ENCODE measurements around the gene LLGL2. TPM values are rescaled to one million over a fixed set of nuclear protein-coding genes. Genes with fewer than 3 reads are reported as not detected.

LLGL2 gene
- total and polyA plus RNA-seq, 10 donors, result 28.6 to 153 (median 80.0) TPM

- Histone ChIP-seq H3K9me3 (no peaks in the 10 kb centered on the region), H3K27me3 (replicated peaks in 1 of 7) (no peaks in the 10 kb centered on the region), H3K36me3 (peaks cover 0 to 95% (median 39%) of the 10 kb centered on the region in 6 donors), H3K27ac (peak overlapping the region in 6 of 8 donors; percentile 61 to 92 (median 80)), H3K4me1 (peaks cover 0 to 37% (median 22%) of the 10 kb centered on the region in 6 donors), H3K4me3 (no peak overlapping the region)
- intact Hi-C loops (cut with DNase I; ENCODE audit: low total_unique reads), result no loop called here
- WGBS, 5 donors, result 88 to 94% (median 93%) methylated on average over 20 to 35 of the region's 35 CpGs
- TF ChIP-seq, protein P1, sequence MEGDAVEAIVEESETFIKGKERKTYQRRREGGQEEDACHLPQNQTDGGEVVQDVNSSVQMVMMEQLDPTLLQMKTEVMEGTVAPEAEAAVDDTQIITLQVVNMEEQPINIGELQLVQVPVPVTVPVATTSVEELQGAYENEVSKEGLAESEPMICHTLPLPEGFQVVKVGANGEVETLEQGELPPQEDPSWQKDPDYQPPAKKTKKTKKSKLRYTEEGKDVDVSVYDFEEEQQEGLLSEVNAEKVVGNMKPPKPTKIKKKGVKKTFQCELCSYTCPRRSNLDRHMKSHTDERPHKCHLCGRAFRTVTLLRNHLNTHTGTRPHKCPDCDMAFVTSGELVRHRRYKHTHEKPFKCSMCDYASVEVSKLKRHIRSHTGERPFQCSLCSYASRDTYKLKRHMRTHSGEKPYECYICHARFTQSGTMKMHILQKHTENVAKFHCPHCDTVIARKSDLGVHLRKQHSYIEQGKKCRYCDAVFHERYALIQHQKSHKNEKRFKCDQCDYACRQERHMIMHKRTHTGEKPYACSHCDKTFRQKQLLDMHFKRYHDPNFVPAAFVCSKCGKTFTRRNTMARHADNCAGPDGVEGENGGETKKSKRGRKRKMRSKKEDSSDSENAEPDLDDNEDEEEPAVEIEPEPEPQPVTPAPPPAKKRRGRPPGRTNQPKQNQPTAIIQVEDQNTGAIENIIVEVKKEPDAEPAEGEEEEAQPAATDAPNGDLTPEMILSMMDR (IDR thresholded peaks at IDR 0.05 in 8 of 11, conservative IDR thresholded peaks at IDR 0.05 in 3 of 11), result no peak
- TF ChIP-seq POLR2AphosphoS5 (IDR thresholded peaks at IDR 0.05), result peak in 1 of 3 donors; percentile 11
- TF ChIP-seq POLR2A (IDR thresholded peaks at IDR 0.05), result no peak
- DNase-seq, result no peak
Measured at GRCh38 chr17:75570034-75570676, 44.7 kb downstream of the LLGL2 start.

GRCh38 chr17:75570772-75571171, 45.3 kb downstream of the LLGL2 start:
- DNase-seq, result no peak
- H3K36me3 ChIP-seq, result peaks cover 0 to 91% (median 32%) of the 10 kb centered on the region in 6 donors

DNA sequence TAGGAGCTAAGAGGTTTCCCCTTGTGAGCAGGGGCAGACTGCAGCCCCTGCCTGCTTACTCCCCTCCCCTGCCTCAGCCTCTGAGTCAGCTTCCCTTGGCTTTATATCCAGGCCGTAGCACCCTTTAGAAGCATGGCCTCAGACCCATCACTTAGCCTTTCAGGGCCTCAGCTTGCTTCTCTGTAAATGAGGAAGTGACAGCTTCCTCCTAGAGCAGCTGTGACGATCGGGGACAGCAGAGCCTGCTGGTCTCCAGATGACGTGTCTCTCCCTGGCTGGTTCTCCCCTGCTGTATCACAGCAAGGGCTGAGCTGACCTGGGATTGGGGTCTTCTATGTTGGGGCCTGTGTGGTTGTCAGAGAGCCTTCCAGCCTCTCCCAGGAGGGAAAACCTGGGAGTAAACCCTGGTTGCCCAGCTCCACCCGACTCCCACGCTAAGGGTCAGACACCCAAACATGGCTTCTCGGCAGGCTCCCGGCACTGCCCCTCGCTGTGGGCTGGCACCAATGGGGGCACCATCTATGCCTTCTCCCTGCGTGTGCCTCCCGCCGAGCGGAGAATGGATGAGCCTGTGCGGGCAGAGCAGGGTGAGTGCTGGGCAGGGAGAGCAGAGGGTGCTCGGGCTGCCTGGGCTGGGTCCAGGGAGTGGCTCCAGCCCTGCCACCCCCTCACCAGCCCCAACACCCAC, 45.8 kb downstream of the LLGL2 start:
- Histone ChIP-seq H3K36me3 (peaks cover 0 to 86% (median 28%) of the 10 kb centered on the region in 6 donors), H3K4me1 (peaks cover 0 to 34% (median 22%) of the 10 kb centered on the region in 6 donors), H3K9me3 (no peaks in the 10 kb centered on the region), H3K27me3 (replicated peaks in 1 of 7) (no peaks in the 10 kb centered on the region), H3K27ac (peak overlapping the region; percentile 61 to 92 (median 78)), H3K4me3 (peak overlapping the region in 1 of 8 donors; percentile 41)
- TF ChIP-seq POLR2A (IDR thresholded peaks at IDR 0.05) (no peak), POLR2AphosphoS5 (IDR thresholded peaks at IDR 0.05) (peak; percentile 22 to 74 (median 59))
- intact Hi-C loops (cut with DNase I; ENCODE audit: low total_unique reads), result no loop called here
- DNase-seq, result peak; percentile 92
- WGBS, 5 donors, result 7 to 73% (median 65%) methylated on average over 3 to 15 of the region's 15 CpGs

More at GRCh38 chr17:75570772-75571171, 45.3 kb downstream of the LLGL2 start:
- peak in 1 of 3 donors; percentile 26 for TF ChIP-seq POLR2AphosphoS5 (IDR thresholded peaks at IDR 0.05)
- TF ChIP-seq, protein P1 (IDR thresholded peaks at IDR 0.05 in 8 of 11, conservative IDR thresholded peaks at IDR 0.05 in 3 of 11), result no peak
- Histone ChIP-seq H3K9me3 (no peaks in the 10 kb centered on the region), H3K27me3 (replicated peaks in 1 of 7) (no peaks in the 10 kb centered on the region), H3K4me1 (peaks cover 0 to 37% (median 22%) of the 10 kb centered on the region in 6 donors), H3K4me3 (peak overlapping the region in 1 of 8 donors; percentile 41), H3K27ac (peak overlapping the region; percentile 61 to 92 (median 78))
- WGBS, 5 donors, result 79 to 92% (median 86%) methylated on average over 3 to 11 of the region's 11 CpGs
- intact Hi-C loops (cut with DNase I; ENCODE audit: low total_unique reads), result no loop called here

DNA sequence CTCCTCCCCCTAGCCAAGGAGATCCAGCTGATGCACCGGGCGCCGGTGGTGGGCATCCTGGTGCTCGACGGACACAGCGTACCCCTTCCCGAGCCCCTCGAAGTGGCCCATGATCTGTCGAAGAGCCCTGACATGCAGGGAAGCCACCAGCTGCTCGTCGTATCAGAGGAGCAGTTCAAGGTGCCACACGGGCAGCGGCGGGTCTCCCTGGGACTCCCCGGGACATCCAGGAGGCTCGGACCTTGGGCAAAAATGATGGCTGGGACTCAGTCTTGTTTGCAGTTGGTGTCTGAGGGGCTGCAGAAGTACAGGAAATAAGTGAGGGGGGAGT, 46.4 kb downstream of the LLGL2 start:
- no peak for DNase-seq
- Histone ChIP-seq H3K4me3 (peak overlapping the region in 1 of 8 donors; percentile 41), H3K27ac (peak overlapping the region in 5 of 8 donors; percentile 71 to 92 (median 83)), H3K4me1 (peaks cover 0 to 29% (median 20%) of the 10 kb centered on the region in 6 donors), H3K9me3 (no peaks in the 10 kb centered on the region), H3K27me3 (replicated peaks in 1 of 7) (no peaks in the 10 kb centered on the region), H3K36me3 (peaks cover 0 to 80% (median 28%) of the 10 kb centered on the region in 6 donors)
- intact Hi-C loops (cut with DNase I; ENCODE audit: low total_unique reads), result no loop called here
- 88 to 96% (median 93%) methylated on average over 8 to 16 of the region's 16 CpGs for WGBS, 5 donors
- TF ChIP-seq POLR2A (IDR thresholded peaks at IDR 0.05) (no peak), POLR2AphosphoS5 (IDR thresholded peaks at IDR 0.05) (no peak)
- TF ChIP-seq, protein P1 (IDR thresholded peaks at IDR 0.05 in 8 of 11, conservative IDR thresholded peaks at IDR 0.05 in 3 of 11), result no peak
